KMS-11 (cell line): ENCODE data around the gene TPPP3.

Experiments
- H2AFZ ChIP-seq: fragments of 200-600 bp; sonication (generic); 2 replicates; pipeline ENCODE4 v1.6.1; 2016; ENCODE audit warnings: antibody characterized with exemption, mixed run types, low read depth
- H3K27ac ChIP-seq: fragments of 200-600 bp; sonication (generic); 2 replicates; pipeline ENCODE4 v1.6.1; 2016; ENCODE audit warnings: mild to moderate bottlenecking, mixed run types
- H3K27me3 ChIP-seq: fragments of 200-600 bp; sonication (generic); 2 replicates; pipeline ENCODE4 v1.6.1; 2017; ENCODE audit warnings: mild to moderate bottlenecking, low read depth, mixed run types, moderate library complexity; ENCODE audit not compliant: insufficient read depth
- H3K36me3 ChIP-seq: fragments of 200-600 bp; sonication (generic); 2 replicates; pipeline ENCODE4 v1.6.1; 2017; ENCODE audit warnings: mild to moderate bottlenecking, mixed run types; ENCODE audit not compliant: insufficient read depth
- H3K4me1 ChIP-seq: fragments of 200-600 bp; sonication (generic); 2 replicates; pipeline ENCODE4 v1.6.1; 2016; ENCODE audit warnings: mild to moderate bottlenecking, low read depth, mixed run types; ENCODE audit not compliant: poor library complexity, severe bottlenecking
- H3K4me2 ChIP-seq: fragments of 200-600 bp; sonication (generic); 2 replicates; pipeline ENCODE4 v1.7.0; 2016; ENCODE audit warnings: mild to moderate bottlenecking, mixed run types
- H3K4me3 ChIP-seq: fragments of 200-600 bp; sonication (generic); IDR thresholded peaks from 2 replicates; pipeline ENCODE4 v1.6.1; 2017; ENCODE audit warnings: low read depth, low read length, mixed read lengths; ENCODE audit not compliant: insufficient read depth
- H3K79me2 ChIP-seq: fragments of 200-600 bp; sonication (generic); 2 replicates; pipeline ENCODE4 v1.6.1; 2016; ENCODE audit warnings: low read depth, mixed run types; ENCODE audit not compliant: insufficient read depth
- H3K9ac ChIP-seq: fragments of 200-600 bp; sonication (generic); 2 replicates; pipeline ENCODE4 v1.6.1; 2016; ENCODE audit warnings: mild to moderate bottlenecking, mixed run types
- H4K20me1 ChIP-seq: fragments of 200-600 bp; sonication (generic); 2 replicates; pipeline ENCODE4 v1.6.1; 2016; ENCODE audit warnings: mild to moderate bottlenecking, mixed run types; ENCODE audit not compliant: insufficient read depth
- TF ChIP-seq, protein P1 (sequence below): fragments of 200-600 bp; sonication (generic); conservative IDR thresholded peaks from 2 replicates; pipeline ENCODE4 v1.6.1; 2017; ENCODE audit warnings: low read depth, mild to moderate bottlenecking, antibody characterized with exemption, low read length, moderate library complexity, mixed read lengths

Gene TPPP3

DNA sequence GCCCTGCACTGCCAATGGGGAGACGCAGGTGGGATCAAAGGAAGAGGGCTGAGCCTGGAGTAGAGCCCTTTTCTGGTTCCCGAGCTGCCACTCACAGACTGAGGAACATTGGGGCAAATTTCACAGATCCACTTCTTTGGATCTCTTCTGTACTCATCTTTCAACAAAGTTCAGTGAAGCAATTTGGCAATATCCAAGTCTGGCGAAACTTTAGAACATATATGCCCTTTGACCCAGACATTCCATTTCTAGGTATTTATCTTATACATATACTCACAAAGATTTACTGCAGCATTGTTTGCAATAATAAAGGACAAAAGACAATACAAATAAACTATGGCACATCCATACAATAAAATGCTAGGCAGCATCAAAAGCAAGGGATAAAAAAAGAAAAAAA, 18.0 kb upstream of the TPPP3 start:
- no peak overlapping the region for H3K9ac ChIP-seq
- no peaks in the 10 kb centered on the region for H3K36me3 ChIP-seq
- no peak overlapping the region for H3K4me2 ChIP-seq
- no peaks in the 10 kb centered on the region for H3K27me3 ChIP-seq
- no peaks in the 10 kb centered on the region for H4K20me1 ChIP-seq
- TF ChIP-seq, protein P1, sequence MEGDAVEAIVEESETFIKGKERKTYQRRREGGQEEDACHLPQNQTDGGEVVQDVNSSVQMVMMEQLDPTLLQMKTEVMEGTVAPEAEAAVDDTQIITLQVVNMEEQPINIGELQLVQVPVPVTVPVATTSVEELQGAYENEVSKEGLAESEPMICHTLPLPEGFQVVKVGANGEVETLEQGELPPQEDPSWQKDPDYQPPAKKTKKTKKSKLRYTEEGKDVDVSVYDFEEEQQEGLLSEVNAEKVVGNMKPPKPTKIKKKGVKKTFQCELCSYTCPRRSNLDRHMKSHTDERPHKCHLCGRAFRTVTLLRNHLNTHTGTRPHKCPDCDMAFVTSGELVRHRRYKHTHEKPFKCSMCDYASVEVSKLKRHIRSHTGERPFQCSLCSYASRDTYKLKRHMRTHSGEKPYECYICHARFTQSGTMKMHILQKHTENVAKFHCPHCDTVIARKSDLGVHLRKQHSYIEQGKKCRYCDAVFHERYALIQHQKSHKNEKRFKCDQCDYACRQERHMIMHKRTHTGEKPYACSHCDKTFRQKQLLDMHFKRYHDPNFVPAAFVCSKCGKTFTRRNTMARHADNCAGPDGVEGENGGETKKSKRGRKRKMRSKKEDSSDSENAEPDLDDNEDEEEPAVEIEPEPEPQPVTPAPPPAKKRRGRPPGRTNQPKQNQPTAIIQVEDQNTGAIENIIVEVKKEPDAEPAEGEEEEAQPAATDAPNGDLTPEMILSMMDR: no peak
- no peak overlapping the region for H2AFZ ChIP-seq
- no peak overlapping the region for H3K27ac ChIP-seq
- H3K4me3 ChIP-seq: no peak overlapping the region
- H3K4me1 ChIP-seq: peaks cover 3% of the 10 kb centered on the region
- no peaks in the 10 kb centered on the region for H3K79me2 ChIP-seq

- no peak overlapping the region for H3K27ac ChIP-seq
These were observed 16.3 kb upstream of the TPPP3 start for GRCh38 chr16:67409631-67410030.

DNA sequence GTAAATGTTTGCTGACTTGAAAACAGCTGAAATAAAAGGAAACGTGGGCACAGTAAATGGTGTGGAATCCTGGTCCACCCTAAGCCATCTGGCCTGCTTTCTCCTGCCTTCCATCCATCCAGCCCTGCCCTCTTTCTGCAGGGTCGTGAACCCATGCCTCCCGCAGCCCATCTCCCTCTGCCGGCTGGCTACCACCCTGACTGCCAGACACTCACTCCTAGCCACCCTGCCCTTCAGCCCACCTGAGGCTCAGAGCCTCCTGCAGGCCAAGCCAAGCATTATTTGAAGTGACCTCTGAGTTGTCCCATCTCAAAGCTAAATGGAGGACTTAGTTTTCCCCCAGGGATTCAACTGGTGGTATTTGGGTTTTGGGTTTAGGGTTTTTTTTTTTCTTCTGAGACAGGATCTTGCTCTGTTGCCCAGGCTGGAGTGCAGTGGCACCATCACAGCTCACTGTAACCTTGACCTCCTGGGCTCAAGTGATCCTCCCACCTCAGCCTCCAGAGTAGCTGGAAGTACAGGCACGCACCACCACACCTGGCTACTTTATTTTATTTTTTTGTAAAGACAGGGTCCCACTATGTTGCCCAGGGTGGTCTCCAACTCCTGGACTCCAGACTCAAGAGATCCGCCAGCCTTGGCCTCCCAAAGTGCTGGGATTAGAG, 14.6 kb upstream of the TPPP3 start:
- H3K9ac ChIP-seq: no peak overlapping the region
- no peaks in the 10 kb centered on the region for H3K27me3 ChIP-seq
- H2AFZ ChIP-seq: no peak overlapping the region
- no peaks in the 10 kb centered on the region for H4K20me1 ChIP-seq
- H3K4me2 ChIP-seq: no peak overlapping the region
- no peaks in the 10 kb centered on the region for H3K4me1 ChIP-seq
- no peak overlapping the region for H3K4me3 ChIP-seq
- TF ChIP-seq, protein P1: no peak
- H3K27ac ChIP-seq: no peak overlapping the region
- no peaks in the 10 kb centered on the region for H3K36me3 ChIP-seq
- H3K79me2 ChIP-seq: no peaks in the 10 kb centered on the region

More at GRCh38 chr16:67409631-67410030, 16.3 kb upstream of the TPPP3 start:
- H3K36me3 ChIP-seq: no peaks in the 10 kb centered on the region
- H2AFZ ChIP-seq: no peak overlapping the region
- no peak overlapping the region for H3K4me3 ChIP-seq
- H3K4me1 ChIP-seq: no peaks in the 10 kb centered on the region
- no peak overlapping the region for H3K4me2 ChIP-seq
- no peaks in the 10 kb centered on the region for H4K20me1 ChIP-seq
- H3K79me2 ChIP-seq: no peaks in the 10 kb centered on the region
- TF ChIP-seq, protein P1: no peak
- no peak overlapping the region for H3K9ac ChIP-seq
- H3K27me3 ChIP-seq: no peaks in the 10 kb centered on the region

DNA sequence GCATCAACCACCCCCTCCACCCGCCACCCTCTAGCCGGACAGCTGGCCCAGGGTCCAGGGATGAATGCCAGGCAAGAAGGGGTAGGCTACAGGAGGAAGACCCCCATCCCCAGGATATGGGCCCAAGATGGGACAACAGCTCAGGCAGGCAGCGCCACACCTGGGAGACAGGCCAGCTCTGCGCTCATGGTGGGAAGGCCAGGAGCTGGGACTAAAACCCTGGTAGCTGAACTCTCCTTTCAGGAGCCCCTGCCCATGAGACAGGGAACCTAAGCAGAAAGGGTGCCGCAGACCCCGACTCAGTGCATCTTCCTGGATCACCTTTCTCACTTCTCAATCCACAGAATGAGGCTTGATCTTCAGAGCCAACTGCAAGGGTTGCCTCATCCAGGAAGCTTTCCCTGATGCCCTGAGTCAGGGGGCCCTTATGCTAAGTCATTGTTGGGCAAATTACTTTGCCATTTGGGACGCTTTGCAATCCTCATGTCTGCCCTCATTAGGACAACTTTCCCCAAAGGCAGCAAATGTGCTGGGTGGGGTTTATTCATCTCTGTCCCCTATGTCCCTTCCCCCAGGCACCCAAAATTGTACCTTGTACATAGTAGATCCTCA, 14.0 kb upstream of the TPPP3 start:
- no peak overlapping the region for H2AFZ ChIP-seq
- no peaks in the 10 kb centered on the region for H3K4me1 ChIP-seq
- TF ChIP-seq, protein P1: no peak
- H3K4me3 ChIP-seq: no peak overlapping the region
- H4K20me1 ChIP-seq: no peaks in the 10 kb centered on the region
- H3K79me2 ChIP-seq: no peaks in the 10 kb centered on the region
- H3K4me2 ChIP-seq: no peak overlapping the region
- no peaks in the 10 kb centered on the region for H3K27me3 ChIP-seq
- no peaks in the 10 kb centered on the region for H3K36me3 ChIP-seq
- H3K27ac ChIP-seq: no peak overlapping the region
- H3K9ac ChIP-seq: no peak overlapping the region
